Effector CD4-positive, alpha-beta T cell (primary cell): ENCODE results near the gene AGAP1.

Experiments used
- DNase-seq: peaks from one replicate; pipeline ENCODE4 v3.0.0-alpha.2; 2020

The AGAP1 gene

GRCh38 chr2:235958221-235958930, 464.5 kb downstream of the AGAP1 start:
- no peak for DNase-seq

- DNase-seq = no peak
These were observed 465.1 kb downstream of the AGAP1 start for GRCh38 chr2:235958931-235959410.

- DNase-seq = no peak
These were observed 466.3 kb downstream of the AGAP1 start for GRCh38 chr2:235960011-235960715.

GRCh38 chr2:235960716-235961640, 467.1 kb downstream of the AGAP1 start:
- no peak for DNase-seq

GRCh38 chr2:235961711-235962110, 467.9 kb downstream of the AGAP1 start:
- DNase-seq = no peak

GRCh38 chr2:235963853-235964577, 470.2 kb downstream of the AGAP1 start:
- no peak for DNase-seq

- DNase-seq = no peak
These were observed 471.0 kb downstream of the AGAP1 start for GRCh38 chr2:235964787-235965390.

- DNase-seq = no peak
These were observed 472.6 kb downstream of the AGAP1 start for GRCh38 chr2:235966396-235966795.

GRCh38 chr2:235966932-235967757, 473.3 kb downstream of the AGAP1 start:
- DNase-seq = no peak

- no peak for DNase-seq
These were observed 474.3 kb downstream of the AGAP1 start for GRCh38 chr2:235968155-235968554.

GRCh38 chr2:235968616-235969324, 474.9 kb downstream of the AGAP1 start:
- DNase-seq = no peak

- no peak for DNase-seq
These were observed 476.6 kb downstream of the AGAP1 start for GRCh38 chr2:235970204-235971040.

GRCh38 chr2:235976516-235976915, 482.7 kb downstream of the AGAP1 start:
- no peak for DNase-seq

GRCh38 chr2:235976956-235977355, 483.1 kb downstream of the AGAP1 start:
- no peak for DNase-seq

- no peak for DNase-seq
These were observed 483.6 kb downstream of the AGAP1 start for GRCh38 chr2:235977445-235977844.

- no peak for DNase-seq
These were observed 484.2 kb downstream of the AGAP1 start for GRCh38 chr2:235978022-235978421.

GRCh38 chr2:235979037-235979436, 485.2 kb downstream of the AGAP1 start:
- DNase-seq = no peak

- DNase-seq = no peak
These were observed 486.1 kb downstream of the AGAP1 start for GRCh38 chr2:235979753-235980435.

- no peak for DNase-seq
These were observed 487.8 kb downstream of the AGAP1 start for GRCh38 chr2:235981631-235982030.
